HepG2 (cell line): ENCODE results near the gene AK3. TPM values are rescaled to one million over a fixed set of nuclear protein-coding genes. Genes with fewer than 3 reads are reported as not detected.

Experiments
- ATAC-seq: fragments of 200-7000 bp; cut with Tn5 transposase; 3 replicates; pipeline ENCODE4 v1.9.1; 2020; ENCODE audit warnings: mild to moderate bottlenecking, moderate library complexity
- BruUV-seq: library from RNA; stranded (reverse); fragments of 400-500 nt; replicated peaks from 2 replicates; lab custom pipeline; 2021; lab: Mats Ljungman, UMichigan
- CTCF ChIA-PET: fragments of 300-600 bp; formaldehyde crosslinking; extraction: SDS; loops from one replicate; lab custom pipeline; 2021; ENCODE audit warnings: low total read pairs, inconsistent platforms, low intra/inter-chr PET ratio; lab: Yijun Ruan, JAX
- POLR2A ChIA-PET: fragments of 350-600 bp; sonication (Branson Sonifier 250); formaldehyde crosslinking; loops from one replicate; lab custom pipeline; 2020; ENCODE audit warnings: antibody characterized with exemption, inconsistent platforms; lab: Yijun Ruan, JAX
- DNase-seq: peaks from one replicate; pipeline ENCODE4 v3.0.0-alpha.2; 2015; ENCODE audit warnings: low spot score
- FAIRE-seq: peaks from 3 replicates; lab custom pipeline; 2011; peaks lifted over from hg19 to GRCh38; lab: Jason Lieb, UNC
- H2AFZ ChIP-seq: one replicate; pipeline ENCODE4 v1.6.1; 2011; ENCODE audit warnings: low read length, inconsistent platforms
- H3K27ac ChIP-seq: fragments of 300-600 bp; 3 replicates; pipeline ENCODE4 v1.8.0; 2011; ENCODE audit warnings: mixed run types, mild to moderate bottlenecking, mixed read lengths, low read length, inconsistent platforms; ENCODE audit not compliant: insufficient read depth; ENCODE audit errors: extremely low read length
- H3K27me3 ChIP-seq, 2 experiments: fragments of 200-600 bp in 1 of 2; 2 replicates in 1 of 2; 3 replicates in 1 of 2; pipeline versions ENCODE4 v1.6.0 to v1.8.0; 2011; ENCODE audit warnings: low read length in 2 of 2, mild to moderate bottlenecking in 2 of 2, moderate library complexity in 2 of 2, inconsistent platforms in 1 of 2; ENCODE audit not compliant: insufficient read depth in 2 of 2, control insufficient read depth in 1 of 2
- H3K36me3 ChIP-seq, 2 experiments: fragments of 200-600 bp in 1 of 2; replicated peaks in 1 of 2; 2 replicates in 1 of 2; 3 replicates in 1 of 2; pipeline versions ENCODE4 v1.5.1 to v1.8.0; 2011; ENCODE audit warnings: low read length in 2 of 2, inconsistent platforms in 1 of 2; ENCODE audit not compliant: insufficient read depth in 2 of 2, control insufficient read depth in 1 of 2
- H3K4me1 ChIP-seq: 2 replicates; pipeline ENCODE4 v1.5.1; 2012; ENCODE audit warnings: low read length, inconsistent platforms; ENCODE audit not compliant: insufficient read depth
- H3K4me2 ChIP-seq: 2 replicates; pipeline ENCODE4 v1.6.0; 2011; ENCODE audit warnings: low read depth, low read length, inconsistent platforms
- H3K4me3 ChIP-seq, 3 experiments: fragments of 200-600 bp in 1 of 3; sonication (generic), shearing (Covaris generic) in 1 of 3; replicated peaks in 1 of 3; 2 replicates each; pipeline ENCODE4 v1.5.1; 2011 to 2016; ENCODE audit warnings: low read length in 3 of 3, inconsistent platforms in 2 of 3, low read depth in 2 of 3, mild to moderate bottlenecking in 2 of 3, control low read depth in 1 of 3, mixed read lengths in 1 of 3; ENCODE audit not compliant: insufficient read depth in 1 of 3
- H3K79me2 ChIP-seq: one replicate; pipeline ENCODE4 v1.6.1; 2011; ENCODE audit warnings: low read length, inconsistent platforms; ENCODE audit not compliant: insufficient read depth
- H3K9ac ChIP-seq: 2 replicates; pipeline ENCODE4 v1.6.0; 2011; ENCODE audit warnings: mild to moderate bottlenecking, low read depth, low read length, inconsistent platforms; ENCODE audit not compliant: insufficient read depth
- H3K9me3 ChIP-seq: 2 replicates; pipeline ENCODE4 v1.5.1; 2012; ENCODE audit warnings: mild to moderate bottlenecking, low read length
- H4K20me1 ChIP-seq: 2 replicates; pipeline ENCODE4 v1.6.0; 2011; ENCODE audit warnings: inconsistent platforms, mild to moderate bottlenecking, low read length, moderate library complexity; ENCODE audit not compliant: insufficient read depth
- CCAR2 ChIP-seq: fragments of 200-400 bp; formaldehyde crosslinking; optimal IDR thresholded peaks from 2 replicates; pipeline ENCODE3; 2018; ENCODE audit warnings: low read depth, mild to moderate bottlenecking, low read length, moderate library complexity
- E2F5 ChIP-seq: sonication (generic); formaldehyde crosslinking; conservative IDR thresholded peaks from 2 replicates; pipeline ENCODE4 v1.4.0; 2020; ENCODE audit warnings: missing genetic modification reagents
- GABPB1 ChIP-seq: IDR thresholded peaks from 2 replicates; pipeline ENCODE4 v1.6.1; 2016; ENCODE audit warnings: mild to moderate bottlenecking, missing genetic modification reagents, moderate library complexity, missing compliant biosample characterization
- GFI1 ChIP-seq: sonication (generic); formaldehyde crosslinking; IDR thresholded peaks from 2 replicates; pipeline ENCODE4 v1.5.0; 2020; ENCODE audit warnings: missing genetic modification reagents, mild to moderate bottlenecking, borderline replicate concordance
- NAIF1 ChIP-seq: sonication (generic); formaldehyde crosslinking; IDR thresholded peaks from 2 replicates; pipeline ENCODE4 v1.5.0; 2020; ENCODE audit warnings: mild to moderate bottlenecking, missing genetic modification reagents, borderline replicate concordance
- NR2C2 ChIP-seq: sonication (generic); formaldehyde crosslinking; IDR thresholded peaks from 2 replicates; pipeline ENCODE4 v1.4.0; 2020; ENCODE audit warnings: missing genetic modification reagents, mild to moderate bottlenecking, moderate library complexity, borderline replicate concordance
- POGZ ChIP-seq: sonication (generic); formaldehyde crosslinking; IDR thresholded peaks from 2 replicates; pipeline ENCODE4 v1.4.0; 2020; ENCODE audit warnings: mild to moderate bottlenecking, missing genetic modification reagents
- PRDM4 ChIP-seq: sonication (generic); formaldehyde crosslinking; IDR thresholded peaks from 2 replicates; pipeline ENCODE4 v1.9.0; 2021; ENCODE audit warnings: missing genetic modification reagents, borderline replicate concordance
- PTBP1 ChIP-seq: fragments of 200-400 bp; formaldehyde crosslinking; IDR thresholded peaks from 2 replicates; pipeline ENCODE4 v1.6.1; 2018; ENCODE audit warnings: low read length, low read depth; ENCODE audit not compliant: poor library complexity, severe bottlenecking
- RXRB ChIP-seq: IDR thresholded peaks from 2 replicates; pipeline ENCODE4 v1.6.1; 2016; ENCODE audit warnings: borderline replicate concordance, missing genetic modification reagents, missing compliant biosample characterization
- SIX4 ChIP-seq: sonication (generic); formaldehyde crosslinking; IDR thresholded peaks from 2 replicates; pipeline ENCODE4 v1.4.0; 2020; ENCODE audit warnings: missing genetic modification reagents
- TGIF2 ChIP-seq: IDR thresholded peaks from 2 replicates; pipeline ENCODE4 v1.6.1; 2016; ENCODE audit warnings: control low read depth, missing compliant biosample characterization
- ZBTB7B ChIP-seq: sonication (generic); formaldehyde crosslinking; IDR thresholded peaks from 2 replicates; pipeline ENCODE4 v1.4.0; 2020; ENCODE audit warnings: missing genetic modification reagents
- ZFAT ChIP-seq: sonication (generic); formaldehyde crosslinking; conservative IDR thresholded peaks from 2 replicates; pipeline ENCODE4 v1.8.1; 2023; ENCODE audit warnings: missing genetic modification reagents, inconsistent platforms
- ZFP36 ChIP-seq: fragments of 150-350 bp; IDR thresholded peaks from 2 replicates; pipeline ENCODE4 v1.6.1; 2018; ENCODE audit warnings: borderline replicate concordance, low read length, low read depth; ENCODE audit not compliant: partially characterized antibody
- ZNF180 ChIP-seq: sonication (generic); formaldehyde crosslinking; IDR thresholded peaks from 2 replicates; pipeline ENCODE4 v1.4.0; 2020; ENCODE audit warnings: low read depth, missing genetic modification reagents, borderline replicate concordance
- ZNF260 ChIP-seq: sonication (generic); formaldehyde crosslinking; IDR thresholded peaks from 2 replicates; pipeline ENCODE4 v1.4.0; 2020; ENCODE audit warnings: missing genetic modification reagents, low read depth, mild to moderate bottlenecking, borderline replicate concordance
- ZNF382 ChIP-seq: sonication (generic); formaldehyde crosslinking; IDR thresholded peaks from 2 replicates; pipeline ENCODE4 v1.5.0; 2020; ENCODE audit warnings: missing genetic modification reagents, mild to moderate bottlenecking, borderline replicate concordance
- ZNF468 ChIP-seq: sonication (generic); formaldehyde crosslinking; IDR thresholded peaks from 2 replicates; pipeline ENCODE4 v1.8.0; 2022; ENCODE audit warnings: mild to moderate bottlenecking, moderate library complexity, missing genetic modification reagents
- ZNF780A ChIP-seq: sonication (generic); formaldehyde crosslinking; IDR thresholded peaks from 2 replicates; pipeline ENCODE4 v1.8.0; 2022; ENCODE audit warnings: mild to moderate bottlenecking, missing genetic modification reagents, moderate library complexity
- WGBS: methylation state at CpG from one replicate; pipeline ENCODE4 v1.1.6; 2017; ENCODE audit warnings: low lambda C conversion rate; 5-methylcytosine and 5-hydroxymethylcytosine counted together
- in situ Hi-C: cut with HindIII; loops from 2 replicates; pipeline ENCODE4 v1.10.0; 2017; ENCODE audit warnings: low pct_unique_long_range_greater_than_20kb; ENCODE audit not compliant: extremely low pct_ligation_motif_present
- intact Hi-C: fragments of 100-400 bp; cut with micrococcal nuclease; formaldehyde crosslinking; loops from one replicate; pipeline ENCODE4 v1.10.0; 2022; ENCODE audit not compliant: unreplicated experiment
- polyA plus RNA-seq, 8 experiments: library from polyadenylated mRNA; depleted of rRNA in 3 of 8; stranded (reverse) in 7 of 8; unstranded in 1 of 8; fragments of >200 nt; fragmentation: Illumina TruSeq in 4 of 8; extraction: Trizol in 4 of 8; gene quantifications; 2 replicates each; pipeline versions ENCODE4 v1.2.1 to v1.2.3, GENCODE V29; 2011 to 2016; ENCODE audit warnings: low read depth in 4 of 8, missing spikeins in 1 of 8, mixed read lengths in 1 of 8; ENCODE audit not compliant: insufficient read depth in 1 of 8
- total RNA-seq, 5 experiments: library from RNA; depleted of rRNA; stranded (reverse); fragments of >200 nt; fragmentation: Illumina TruSeq; extraction: Trizol; gene quantifications; 2 replicates each; pipeline ENCODE4 v1.2.3, GENCODE V29; 2016; ENCODE audit warnings: low read depth in 1 of 5

The AK3 gene
- total and polyA plus RNA-seq, 2 of the 13 experiments (the other 11 are each of a cell fraction or from before 2014, with no cell fraction given) = 76.8 to 109 TPM

- DNase-seq = peak; percentile 86
- peak; percentile 44 for FAIRE-seq
- ChIA-PET POLR2A (interaction anchor here (0.6 to 2.6 kb wide), 11 partner anchors 13 to 966 kb away, joined by 3 to 34 read pairs (median 5); partner anchors contain the start of genes AK3, CDC37L1 and RIC1), CTCF (interaction anchor here (1.0 to 1.1 kb wide), 2 partner anchors 18 to 22 kb away, joined by 3 read pairs; partner anchors contain the start of gene CDC37L1)
- peak within 1 kb of the TSS; percentile 98 for H3K4me2 ChIP-seq
- H3K4me1 ChIP-seq = peaks cover 61% of the 10 kb centered on the region
- peak within 1 kb of the TSS; percentile 75 to 81 (median 77) for H3K4me3 ChIP-seq
- H4K20me1 ChIP-seq = no peaks in the 10 kb centered on the region
- H3K9ac ChIP-seq = peak within 1 kb of the TSS; percentile 86
- intact Hi-C loops = loop anchor here (5.0 kb wide), 1 partner anchor 35 kb away; no protein-coding TSS in a partner anchor
- 2% methylated on average over 17 of the region's 70 CpGs for WGBS
- no peaks in the 10 kb centered on the region for H3K9me3 ChIP-seq
- ATAC-seq = peak; percentile 92
- peak within 1 kb of the TSS; percentile 93 for H3K27ac ChIP-seq
- no peaks in the 10 kb centered on the region for H3K36me3 ChIP-seq
- no peak within 1 kb of the TSS for H2AFZ ChIP-seq
- in situ Hi-C loops = no loop called here
- no peaks in the 10 kb centered on the region for H3K27me3 ChIP-seq
- BruUV-seq = TSS peak; percentile 55
- H3K79me2 ChIP-seq = peaks cover 12% of the 10 kb centered on the region
- peak; percentile 72 for TF ChIP-seq POGZ (CRISPR knock-in tag)
- TF ChIP-seq ZFAT (CRISPR knock-in tag) = no peak; the same call in 1 of the 2 replicates
- TF ChIP-seq CCAR2 = no peak
- TF ChIP-seq SIX4 = peak; percentile 14; the same call in 1 of the 2 replicates
- no peak for TF ChIP-seq ZFP36
- no peak for TF ChIP-seq ZNF382 (CRISPR knock-in tag)
- TF ChIP-seq ZBTB7B = peak; percentile 77; the same call in 1 of the 2 replicates
- no peak for TF ChIP-seq ZNF780A
- TF ChIP-seq PRDM4 (CRISPR knock-in tag) = no peak
- no peak for TF ChIP-seq ZNF180
- peak; percentile 58 for TF ChIP-seq NR2C2
- no peak for TF ChIP-seq ZNF260
- no peak for TF ChIP-seq TGIF2
- TF ChIP-seq RXRB (CRISPR knock-in tag) = peak; percentile 65; the same call in 1 of the 2 replicates
- TF ChIP-seq GFI1 = peak; percentile 67; the same call in 1 of the 2 replicates
- no peak for TF ChIP-seq E2F5 (CRISPR knock-in tag)
- TF ChIP-seq PTBP1 = no peak
- peak; percentile 94 for TF ChIP-seq GABPB1
- TF ChIP-seq NAIF1 = peak; percentile 37; the same call in 1 of the 2 replicates
- no peak for TF ChIP-seq ZNF468 (CRISPR knock-in tag)
Measured at GRCh38 chr9:4662108-4662988, 78.7 kb downstream of the AK3 start, which contains the start of gene PLPP6. Gene PLPP6, plus strand, starts transcription at chr9:4662294. Its CDS starts 82 bp downstream, at chr9:4662376.
